GM18507 (cell line): ENCODE measurements around the gene F13A1.
"Not testable (repeated sequence)": the region's sequence is repeated elsewhere in the genome, so short reads cannot be mapped to it uniquely, and the experiment has no call there.

ENCODE experiments used
- DNase-seq: peaks from one replicate; pipeline ENCODE4 v3.0.0; 2011; ENCODE audit warnings: low read depth; ENCODE audit not compliant: insufficient read length; ENCODE audit errors: extremely low spot score
- FAIRE-seq: peaks from 2 replicates; lab custom pipeline; 2011; peaks lifted over from hg19 to GRCh38; lab: Jason Lieb, UNC

Gene F13A1

DNA sequence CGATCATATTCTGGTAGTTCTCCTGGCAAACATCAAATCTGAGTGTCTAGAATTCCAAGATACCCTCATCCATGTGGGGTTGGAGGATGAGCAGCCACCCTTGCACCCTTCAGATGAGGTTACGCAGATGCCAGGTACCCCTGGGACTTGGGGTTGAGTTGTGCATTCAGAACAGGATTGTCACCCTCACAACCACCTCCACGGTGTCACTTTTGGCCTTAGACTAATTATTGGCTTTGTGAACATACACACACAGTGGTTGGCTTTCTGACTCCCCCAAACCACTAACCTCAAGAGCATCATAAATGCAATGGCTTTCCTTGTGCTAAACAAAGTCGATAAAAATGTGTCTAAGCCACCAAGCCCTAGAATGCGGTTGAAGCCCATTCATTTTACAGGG is 2.9 kb upstream of the F13A1 start:
- FAIRE-seq (no peak), DNase-seq (no peak)

DNA sequence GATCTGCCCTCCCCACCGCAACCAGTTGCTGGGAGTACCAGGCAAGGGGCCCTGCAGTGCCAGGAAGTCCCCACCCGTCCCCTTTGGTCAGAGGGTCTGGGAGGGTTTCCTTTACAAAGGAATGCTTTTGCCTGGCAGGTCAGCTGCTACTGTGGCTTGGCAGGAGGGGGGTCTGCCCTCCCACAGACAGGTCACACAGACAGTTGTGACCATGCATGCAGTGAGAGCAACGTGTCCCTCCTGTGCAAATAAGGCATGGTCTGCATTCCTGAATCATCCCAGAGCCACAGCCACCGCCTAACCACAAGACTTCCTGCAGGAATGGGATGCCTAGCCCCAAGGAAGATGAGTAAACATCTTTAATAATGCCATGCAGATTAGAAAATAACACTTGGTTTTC is 439 bp upstream of the F13A1 start:
- FAIRE-seq: no peak
- no peak for DNase-seq

DNA sequence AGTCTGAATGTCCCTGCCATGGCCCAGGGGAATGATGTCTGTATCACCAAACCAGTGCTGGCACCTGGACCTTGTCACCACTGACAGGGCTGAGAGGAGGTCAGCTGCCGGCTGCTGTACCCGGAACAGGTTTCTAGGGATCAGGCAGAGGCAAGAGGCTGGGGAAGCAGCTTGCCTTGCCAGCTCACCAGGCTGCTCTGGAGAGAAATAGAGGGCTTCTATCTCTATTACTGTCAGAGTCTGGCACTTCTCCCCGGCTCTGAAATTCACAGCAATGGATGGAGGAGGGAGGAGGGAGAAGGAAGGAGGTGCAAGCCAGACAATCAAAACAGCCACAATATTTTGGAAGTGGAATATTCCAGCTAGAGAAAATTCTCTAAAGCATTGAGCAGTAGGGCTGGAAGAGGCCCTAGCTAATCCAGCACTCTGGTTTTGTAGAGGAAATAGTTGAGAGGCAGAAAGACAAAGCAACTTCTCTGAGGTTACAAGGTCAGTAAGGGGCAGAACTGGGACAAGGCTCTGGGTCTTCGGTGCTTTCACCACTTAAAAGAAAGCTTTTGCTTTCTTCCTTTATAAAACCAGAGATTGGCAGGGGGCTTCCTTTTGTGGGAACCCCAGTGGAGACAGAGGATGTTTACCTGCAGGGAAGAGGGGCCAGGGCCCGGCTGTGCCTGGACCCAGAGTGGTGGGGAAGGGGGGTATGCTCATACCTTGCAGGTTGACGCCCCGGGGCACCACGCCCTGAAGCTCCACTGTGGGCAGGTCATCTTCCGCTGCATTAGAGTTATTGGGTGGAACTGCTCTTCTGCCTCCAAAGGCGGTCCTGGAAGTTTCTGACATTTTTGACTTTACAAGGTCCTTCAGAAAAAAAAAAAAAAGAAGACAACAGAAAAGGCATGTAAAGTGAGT is 2.4 kb downstream of the F13A1 start:
- DNase-seq: no peak

DNA sequence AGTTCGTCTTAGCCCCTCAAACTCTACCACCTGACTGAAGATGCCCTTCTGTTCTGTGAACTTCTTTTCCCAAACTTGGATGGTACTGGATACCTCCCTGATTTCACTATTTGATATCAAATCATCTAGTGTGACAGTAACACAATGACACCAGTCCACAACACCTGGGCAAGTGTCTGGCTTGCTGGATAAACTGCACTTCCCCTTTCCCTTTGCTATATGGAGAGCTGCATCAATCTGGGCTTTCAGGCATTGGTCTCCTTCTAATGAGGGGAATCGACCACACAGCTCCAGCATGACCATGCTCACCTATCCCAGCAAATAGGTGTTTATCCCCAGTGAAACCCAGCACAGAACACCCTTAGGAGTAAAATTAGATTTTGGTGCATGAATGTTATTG is 3.1 kb downstream of the F13A1 start:
- DNase-seq (no peak), FAIRE-seq (no peak)

More for the DNA sequence above, 2.4 kb downstream of the F13A1 start:
- no peak for FAIRE-seq

DNA sequence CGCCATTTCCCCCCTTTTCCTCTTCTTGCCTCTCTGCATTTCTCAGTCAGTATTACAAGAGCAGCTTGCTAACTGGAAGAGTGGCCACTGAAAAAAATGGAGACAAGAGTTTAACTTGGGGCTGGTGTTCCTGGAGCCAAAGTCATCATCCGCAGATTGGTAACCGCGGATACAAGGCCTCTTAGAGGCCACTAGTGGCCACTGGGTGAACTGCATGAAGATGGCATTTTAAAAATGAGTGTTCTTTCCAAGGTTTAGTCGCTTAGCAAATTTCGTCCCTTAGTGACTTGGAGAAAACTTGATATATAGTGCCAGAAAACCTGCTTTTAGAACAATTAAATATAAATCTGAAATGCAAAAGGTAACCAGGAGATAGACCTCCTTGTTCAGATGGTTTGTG is 4.8 kb downstream of the F13A1 start:
- DNase-seq (peak; percentile 12), FAIRE-seq (peak; percentile 71)

DNA sequence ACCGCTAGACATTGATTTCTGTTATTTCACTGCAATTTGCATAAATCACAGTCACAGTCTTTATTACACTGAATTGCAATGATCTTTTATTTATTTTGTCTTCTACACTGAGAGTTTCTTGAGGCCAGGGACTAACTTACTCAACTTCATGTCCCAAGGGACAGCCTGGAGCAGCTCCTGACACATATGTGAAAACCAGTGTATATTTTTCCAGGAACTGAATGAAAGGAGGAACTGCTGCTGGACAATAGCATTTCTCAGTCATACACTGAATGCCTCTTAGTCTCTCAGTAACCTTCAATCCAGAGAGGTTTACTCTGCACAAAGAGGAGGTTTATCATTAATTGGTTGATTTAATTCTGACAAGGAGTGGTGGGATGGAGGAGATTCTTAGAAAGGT is 5.9 kb downstream of the F13A1 start:
- FAIRE-seq (no peak), DNase-seq (no peak)

DNA sequence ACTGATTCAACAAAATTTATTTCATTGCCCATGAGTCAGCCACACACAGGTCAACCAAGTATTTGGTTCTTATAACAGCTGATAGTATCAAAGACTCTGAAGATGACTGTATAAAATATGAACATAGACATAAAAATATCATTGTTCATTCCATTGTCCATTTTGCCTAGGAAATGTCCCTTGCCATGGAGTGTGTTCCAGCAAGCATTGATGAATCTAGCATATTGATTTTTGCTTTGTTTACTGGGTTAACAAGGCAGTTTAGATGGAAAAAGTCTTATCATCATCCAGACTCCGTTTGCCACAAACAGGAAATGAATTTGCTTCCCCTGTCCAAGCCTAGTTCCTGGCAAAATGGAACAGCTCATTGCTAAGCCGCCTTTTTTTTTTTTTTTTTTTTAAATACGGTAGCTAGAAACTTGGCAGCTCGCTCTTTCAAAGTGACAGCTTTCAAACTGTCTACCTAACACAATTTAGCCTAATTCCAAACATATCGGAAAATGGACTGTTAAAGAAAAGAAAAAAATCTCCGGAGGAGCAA is 7.5 kb downstream of the F13A1 start:
- FAIRE-seq: no peak
- DNase-seq: no peak

DNA sequence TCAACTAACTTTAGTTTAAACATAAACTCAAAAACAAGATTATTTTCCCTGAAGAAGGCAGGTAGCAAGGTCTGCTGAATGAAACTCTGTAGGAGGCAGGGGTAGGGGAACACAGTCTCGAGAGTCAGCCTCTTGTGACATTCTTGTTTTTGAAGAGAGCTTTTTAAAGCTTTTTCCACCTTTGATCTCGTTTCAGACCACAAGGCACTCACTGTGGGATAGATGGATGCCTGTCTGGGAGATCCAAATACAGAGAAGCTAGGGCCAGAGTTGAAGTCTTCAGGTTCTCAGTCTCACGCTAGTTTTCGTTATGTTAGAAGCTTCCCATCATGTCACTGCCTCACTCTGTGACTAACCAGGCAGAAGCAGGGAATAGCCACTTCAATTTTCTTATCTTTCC is 14.9 kb downstream of the F13A1 start:
- DNase-seq (no peak), FAIRE-seq (no peak)

DNA sequence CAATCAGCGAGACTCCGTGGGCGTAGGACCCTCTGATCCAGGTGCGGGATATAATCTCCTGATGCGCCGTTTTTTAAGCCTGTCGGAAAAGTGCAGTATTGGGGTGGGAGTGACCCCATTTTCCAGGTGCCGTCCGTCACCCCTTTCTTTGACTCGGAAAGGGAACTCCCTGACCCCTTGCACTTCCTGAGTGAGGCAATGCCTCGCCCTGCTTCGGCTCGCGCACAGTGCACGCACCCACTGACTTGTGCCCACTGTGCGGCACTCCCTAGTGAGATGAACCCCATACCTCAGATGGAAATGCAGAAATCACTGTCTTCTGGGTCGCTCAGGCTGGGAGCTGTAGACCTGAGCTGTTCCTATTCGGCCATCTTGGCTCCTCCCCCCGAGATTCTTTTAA is 20.1 kb downstream of the F13A1 start:
- not testable (repeated sequence) for FAIRE-seq, DNase-seq

DNA sequence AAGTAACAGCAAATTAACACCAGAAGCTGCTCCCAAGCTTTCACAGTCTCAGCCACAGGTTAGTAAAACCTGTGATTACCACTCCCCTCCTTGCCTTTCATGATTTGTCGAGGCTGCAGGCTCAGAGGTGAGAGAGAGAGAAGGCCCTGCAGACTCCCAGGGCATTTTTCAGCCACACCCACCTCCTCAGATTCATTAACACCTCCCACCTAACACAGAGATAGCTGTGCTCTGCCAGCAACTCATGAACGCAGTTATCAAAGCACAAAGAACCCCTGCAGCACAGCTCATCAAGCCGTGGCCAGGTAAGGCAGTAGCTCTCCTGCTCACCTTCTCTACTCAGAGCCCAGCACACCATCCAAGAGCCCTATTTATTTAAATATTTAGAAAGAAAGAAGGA is 27.1 kb downstream of the F13A1 start:
- DNase-seq: no peak
- no peak for FAIRE-seq

DNA sequence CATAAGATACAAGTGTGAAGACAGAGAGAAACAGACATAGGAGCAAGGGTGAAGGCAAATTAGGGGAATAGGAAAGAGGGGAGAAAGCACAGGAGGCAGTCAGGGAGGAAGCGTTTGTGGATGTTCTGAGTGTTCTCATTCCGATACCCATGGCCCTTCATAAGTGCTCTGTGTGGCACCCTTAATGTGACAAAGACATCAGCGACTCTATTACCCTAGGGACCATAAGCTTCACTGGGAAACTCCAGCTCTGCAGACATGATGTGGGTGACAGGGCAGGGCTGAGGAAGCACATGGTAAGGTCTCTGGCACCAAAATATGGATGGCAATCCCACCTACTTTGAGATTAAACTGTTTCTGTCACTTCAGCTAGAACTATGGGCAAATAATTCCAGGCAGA is 33.0 kb downstream of the F13A1 start:
- DNase-seq: no peak
- no peak for FAIRE-seq

DNA sequence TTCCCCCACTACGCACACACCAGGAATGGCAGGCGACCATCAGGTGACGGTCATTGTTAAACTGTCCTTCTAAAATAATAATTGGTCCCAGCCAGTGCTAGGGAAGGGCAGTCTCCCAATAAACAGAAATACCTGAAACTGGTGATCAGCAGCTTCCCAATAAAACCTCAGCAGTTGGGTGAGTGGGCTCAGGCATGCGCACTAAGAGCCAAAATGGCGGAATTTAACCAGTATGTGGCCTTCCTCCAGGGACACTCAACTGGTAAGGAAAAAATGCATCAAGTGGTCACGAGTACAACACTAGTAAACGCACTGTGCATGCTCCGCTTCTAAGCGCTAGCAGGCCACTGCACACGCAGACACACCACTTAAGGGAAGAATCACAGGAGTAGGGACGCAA is 34.8 kb downstream of the F13A1 start:
- DNase-seq (no peak), FAIRE-seq (no peak)

DNA sequence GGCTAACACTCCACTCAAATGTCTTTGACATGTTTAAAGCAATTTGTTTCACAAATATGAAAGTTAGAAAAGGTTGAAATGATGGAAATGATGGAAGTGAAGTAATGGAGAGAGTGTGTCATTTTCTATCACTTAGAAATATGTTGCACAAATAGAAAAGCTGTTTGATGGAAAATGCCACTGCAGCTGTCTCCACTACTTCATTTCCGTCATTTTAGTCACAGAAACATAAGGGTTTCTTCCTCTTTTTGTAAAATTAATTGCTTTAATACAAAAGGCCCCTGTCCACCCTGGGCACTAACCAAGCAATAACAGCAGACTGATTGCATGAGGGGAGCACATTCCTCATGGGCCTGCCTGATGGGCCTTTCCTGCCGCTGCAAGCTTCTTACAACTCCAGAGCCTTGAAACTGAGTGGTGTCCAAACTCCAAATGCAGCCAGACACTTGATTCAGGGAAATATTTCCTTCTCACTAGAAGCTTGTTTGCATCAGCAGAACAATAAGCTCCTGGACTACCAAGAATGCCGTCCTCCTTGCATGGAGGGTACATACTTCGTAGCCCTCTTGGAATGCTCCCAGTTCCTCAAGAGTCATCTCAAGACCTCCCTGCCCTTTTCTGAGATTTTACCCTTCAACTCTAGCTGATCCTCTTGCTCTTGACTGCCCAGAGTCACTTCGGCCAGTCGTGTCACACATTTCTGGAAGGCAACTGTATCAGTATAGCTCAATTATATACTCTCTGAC is 36.1 kb downstream of the F13A1 start:
- no peak for DNase-seq
- no peak for FAIRE-seq

DNA sequence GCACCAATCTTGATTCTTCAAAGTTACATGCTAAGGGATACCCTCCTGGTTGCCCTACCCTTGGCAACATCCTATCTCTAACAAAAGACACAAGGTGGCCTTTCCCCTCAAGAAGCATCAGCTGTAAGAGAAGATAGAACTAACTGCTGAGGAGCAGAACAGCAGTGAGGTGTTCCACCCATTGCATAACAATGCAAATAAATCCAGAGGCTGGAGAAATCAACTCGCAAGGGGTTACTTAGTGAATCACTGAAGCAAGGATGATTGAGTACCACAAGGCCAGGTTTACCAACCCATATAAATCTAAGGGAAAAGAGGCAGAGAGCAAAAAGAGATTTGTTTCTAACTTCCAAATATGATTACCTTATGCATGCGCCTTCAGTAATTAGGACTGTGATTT is 36.7 kb downstream of the F13A1 start:
- no peak for FAIRE-seq

DNA sequence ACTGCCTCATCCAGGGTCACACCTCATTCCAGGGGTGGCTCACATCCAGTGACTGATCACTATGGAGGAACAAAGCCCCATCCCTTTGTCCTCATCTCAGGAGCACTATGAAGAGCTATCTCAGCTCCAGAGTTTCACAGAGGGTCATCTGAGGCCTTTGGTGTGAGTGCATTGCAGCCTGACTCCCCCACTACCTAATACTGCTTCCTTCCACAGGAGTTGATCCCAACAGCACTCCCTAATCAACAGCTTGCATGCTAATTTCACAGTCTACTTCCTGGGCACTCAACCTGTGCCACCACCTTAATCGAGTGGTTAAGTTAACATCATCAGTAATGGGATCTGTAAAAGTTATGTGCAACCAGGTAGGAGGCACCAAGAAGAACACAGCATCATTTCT is 37.7 kb downstream of the F13A1 start:
- DNase-seq (no peak), FAIRE-seq (no peak)

More for the DNA sequence above, 36.7 kb downstream of the F13A1 start:
- no peak for DNase-seq

DNA sequence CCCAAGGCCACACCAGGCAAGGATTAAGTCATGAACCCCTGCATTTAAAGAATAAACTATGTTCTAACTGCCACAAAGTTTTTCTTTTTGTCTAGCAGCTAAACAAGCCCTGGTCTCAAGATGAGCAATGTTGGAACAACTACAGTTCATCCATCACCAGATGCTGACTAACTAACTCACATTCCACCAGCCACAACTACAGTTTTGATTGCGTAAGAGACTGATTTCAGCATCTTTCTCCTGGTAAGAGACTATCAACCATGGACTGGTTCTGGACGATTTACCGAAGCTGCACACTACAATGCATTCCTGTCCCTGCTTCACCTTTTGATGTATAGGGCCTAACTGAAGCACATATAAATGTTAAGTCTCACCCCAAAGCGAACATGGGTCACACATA is 43.0 kb downstream of the F13A1 start:
- DNase-seq: no peak
- FAIRE-seq: no peak

DNA sequence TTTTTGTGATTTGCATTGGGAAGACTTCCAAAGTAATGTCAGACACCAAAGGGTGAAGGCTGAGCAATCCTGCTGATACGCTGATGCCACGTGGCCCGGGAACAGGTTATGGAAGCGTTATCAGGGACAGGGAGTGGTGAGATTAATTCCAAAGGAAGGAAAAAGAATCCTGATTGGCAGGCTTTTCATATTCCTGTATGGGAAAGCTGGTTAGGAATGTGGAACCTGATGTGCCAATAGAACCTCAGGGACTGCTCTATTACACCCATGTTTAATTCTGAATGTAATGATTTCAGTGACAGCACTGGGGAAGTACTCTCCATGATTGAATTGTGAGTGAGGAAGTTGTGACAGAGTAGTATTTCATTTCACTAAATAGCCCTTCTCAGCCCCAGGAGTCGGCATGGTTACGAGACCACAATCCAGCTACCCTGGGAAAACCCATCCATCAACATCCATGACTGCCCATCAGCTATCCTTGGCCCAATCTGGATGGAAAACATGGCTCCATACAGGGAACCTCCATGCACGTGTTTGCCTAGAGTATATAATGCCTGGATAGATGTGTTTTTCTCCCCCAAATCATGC is 49.4 kb downstream of the F13A1 start:
- no peak for FAIRE-seq
- no peak for DNase-seq

DNA sequence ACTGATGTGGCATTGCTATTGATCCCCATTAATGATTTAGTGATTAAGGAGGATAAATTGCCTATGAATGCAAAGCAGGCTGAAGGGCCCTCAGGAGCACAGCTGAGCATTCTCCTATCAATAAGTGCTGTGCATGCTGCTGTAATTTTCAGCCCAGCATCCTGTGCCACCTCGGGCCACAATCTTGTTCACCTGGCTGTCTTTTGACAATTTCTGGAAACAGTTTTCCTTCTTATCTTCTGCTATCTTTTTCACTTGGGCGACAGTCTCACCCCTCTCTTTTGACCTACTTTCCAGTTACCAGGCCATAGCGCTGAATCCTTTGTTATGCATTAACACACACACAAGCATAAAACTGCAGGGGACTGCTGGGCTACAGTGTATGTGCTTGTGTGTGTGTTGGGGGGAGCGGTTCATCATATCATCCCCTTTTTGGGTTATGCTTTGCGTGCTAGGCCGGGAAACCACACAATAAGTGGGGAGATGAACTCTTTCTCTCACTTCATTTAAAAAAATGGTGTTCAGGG is 60.2 kb downstream of the F13A1 start:
- DNase-seq (no peak), FAIRE-seq (no peak)

DNA sequence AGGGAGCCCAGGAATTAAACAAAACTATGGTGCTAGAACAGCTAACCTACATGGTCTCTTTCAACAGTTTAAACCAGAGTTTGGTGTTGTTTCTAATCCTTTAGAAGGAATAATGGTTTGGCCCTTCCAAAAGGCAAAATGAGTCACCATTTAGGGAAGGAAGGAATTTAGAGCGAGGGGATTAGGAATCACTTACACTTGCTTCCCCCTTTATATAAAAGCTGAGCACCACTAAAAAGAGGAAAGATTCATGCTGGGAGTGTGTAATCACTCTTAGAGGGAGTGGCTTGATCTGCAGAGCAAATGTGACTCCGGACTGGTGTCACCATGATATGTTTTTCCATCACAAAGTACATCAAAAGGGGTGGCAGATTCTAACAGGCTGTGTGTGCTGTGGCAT is 63.6 kb downstream of the F13A1 start:
- no peak for DNase-seq
- FAIRE-seq: no peak

DNA sequence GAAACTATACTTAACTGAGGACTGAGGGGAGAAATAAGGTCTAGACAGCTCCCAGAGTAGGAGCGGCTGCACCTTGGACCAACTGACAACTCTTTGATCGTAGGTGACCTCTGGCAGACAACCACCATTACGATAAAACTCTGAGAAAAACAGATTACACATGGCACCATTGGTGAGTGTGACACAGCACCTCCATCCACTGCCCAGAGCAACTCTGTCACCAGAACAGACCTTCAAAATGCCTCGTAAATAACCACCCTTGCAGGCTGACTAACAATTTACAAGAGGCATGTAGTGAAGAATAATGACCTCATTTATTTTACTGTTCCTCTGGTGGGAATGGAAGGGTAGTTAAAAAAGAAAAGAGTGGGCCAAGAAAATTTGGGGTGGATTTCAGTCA is 64.2 kb downstream of the F13A1 start:
- FAIRE-seq: no peak
- no peak for DNase-seq
